ENCODE data around the gene GRIN2A. TPM values are rescaled to one million over a fixed set of nuclear protein-coding genes. Genes with fewer than 3 reads are reported as not detected.

The GRIN2A gene
- polyA plus RNA-seq, 1 donor from 2014 or later: 0.11 TPM

DNA sequence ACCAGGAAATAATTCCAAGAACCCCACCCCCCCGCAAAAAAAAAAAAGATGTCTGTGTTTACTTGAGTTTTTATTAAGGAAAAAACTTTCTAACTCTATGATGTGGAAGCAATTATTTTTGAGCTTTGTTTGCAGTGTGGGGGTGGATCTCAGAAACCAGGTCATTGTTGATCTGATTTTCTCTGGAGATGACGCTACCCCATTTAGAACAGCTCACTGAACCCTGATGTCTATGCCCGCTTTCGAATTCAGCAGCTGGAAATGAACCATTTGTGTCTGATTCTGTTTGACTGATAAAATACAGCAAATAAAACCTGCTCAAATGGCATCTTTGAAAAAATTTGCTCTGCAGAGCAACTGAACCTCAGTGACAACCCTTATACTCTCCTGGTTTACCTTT, 368.6 kb downstream of the GRIN2A start:
- H2AFZ ChIP-seq (ENCODE audit: low read depth, low read length): no peak overlapping the region
- no peak overlapping the region for H3K9ac ChIP-seq (ENCODE audit: low read length)
- no peaks in the 10 kb centered on the region for H3K9me2 ChIP-seq (ENCODE audit: insufficient read depth, low read length)
- H3K27me3 ChIP-seq (ENCODE audit: insufficient read depth, low read depth, low read length): no peaks in the 10 kb centered on the region
- TF ChIP-seq RAD21 (conservative IDR thresholded peaks at IDR 0.05) (no peak), MXI1 (conservative IDR thresholded peaks at IDR 0.05; ENCODE audit: poor library complexity, severe bottlenecking) (no peak), TAF1 (IDR thresholded peaks at IDR 0.05; ENCODE audit: low read depth) (no peak), EZH2 (IDR thresholded peaks at IDR 0.05; ENCODE audit: borderline replicate concordance, insufficient read depth, low read length, poor library complexity, severe bottlenecking) (no peak), EP300 (conservative IDR thresholded peaks at IDR 0.05; ENCODE audit: poor library complexity, severe bottlenecking) (no peak), POLR2AphosphoS5 (IDR thresholded peaks at IDR 0.05) (no peak), SMC3 (conservative IDR thresholded peaks at IDR 0.05; ENCODE audit: poor library complexity) (no peak)
- TF ChIP-seq, protein P1, sequence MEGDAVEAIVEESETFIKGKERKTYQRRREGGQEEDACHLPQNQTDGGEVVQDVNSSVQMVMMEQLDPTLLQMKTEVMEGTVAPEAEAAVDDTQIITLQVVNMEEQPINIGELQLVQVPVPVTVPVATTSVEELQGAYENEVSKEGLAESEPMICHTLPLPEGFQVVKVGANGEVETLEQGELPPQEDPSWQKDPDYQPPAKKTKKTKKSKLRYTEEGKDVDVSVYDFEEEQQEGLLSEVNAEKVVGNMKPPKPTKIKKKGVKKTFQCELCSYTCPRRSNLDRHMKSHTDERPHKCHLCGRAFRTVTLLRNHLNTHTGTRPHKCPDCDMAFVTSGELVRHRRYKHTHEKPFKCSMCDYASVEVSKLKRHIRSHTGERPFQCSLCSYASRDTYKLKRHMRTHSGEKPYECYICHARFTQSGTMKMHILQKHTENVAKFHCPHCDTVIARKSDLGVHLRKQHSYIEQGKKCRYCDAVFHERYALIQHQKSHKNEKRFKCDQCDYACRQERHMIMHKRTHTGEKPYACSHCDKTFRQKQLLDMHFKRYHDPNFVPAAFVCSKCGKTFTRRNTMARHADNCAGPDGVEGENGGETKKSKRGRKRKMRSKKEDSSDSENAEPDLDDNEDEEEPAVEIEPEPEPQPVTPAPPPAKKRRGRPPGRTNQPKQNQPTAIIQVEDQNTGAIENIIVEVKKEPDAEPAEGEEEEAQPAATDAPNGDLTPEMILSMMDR (IDR thresholded peaks at IDR 0.05; ENCODE audit: poor library complexity, severe bottlenecking): no peak
- TF ChIP-seq, protein P2, sequence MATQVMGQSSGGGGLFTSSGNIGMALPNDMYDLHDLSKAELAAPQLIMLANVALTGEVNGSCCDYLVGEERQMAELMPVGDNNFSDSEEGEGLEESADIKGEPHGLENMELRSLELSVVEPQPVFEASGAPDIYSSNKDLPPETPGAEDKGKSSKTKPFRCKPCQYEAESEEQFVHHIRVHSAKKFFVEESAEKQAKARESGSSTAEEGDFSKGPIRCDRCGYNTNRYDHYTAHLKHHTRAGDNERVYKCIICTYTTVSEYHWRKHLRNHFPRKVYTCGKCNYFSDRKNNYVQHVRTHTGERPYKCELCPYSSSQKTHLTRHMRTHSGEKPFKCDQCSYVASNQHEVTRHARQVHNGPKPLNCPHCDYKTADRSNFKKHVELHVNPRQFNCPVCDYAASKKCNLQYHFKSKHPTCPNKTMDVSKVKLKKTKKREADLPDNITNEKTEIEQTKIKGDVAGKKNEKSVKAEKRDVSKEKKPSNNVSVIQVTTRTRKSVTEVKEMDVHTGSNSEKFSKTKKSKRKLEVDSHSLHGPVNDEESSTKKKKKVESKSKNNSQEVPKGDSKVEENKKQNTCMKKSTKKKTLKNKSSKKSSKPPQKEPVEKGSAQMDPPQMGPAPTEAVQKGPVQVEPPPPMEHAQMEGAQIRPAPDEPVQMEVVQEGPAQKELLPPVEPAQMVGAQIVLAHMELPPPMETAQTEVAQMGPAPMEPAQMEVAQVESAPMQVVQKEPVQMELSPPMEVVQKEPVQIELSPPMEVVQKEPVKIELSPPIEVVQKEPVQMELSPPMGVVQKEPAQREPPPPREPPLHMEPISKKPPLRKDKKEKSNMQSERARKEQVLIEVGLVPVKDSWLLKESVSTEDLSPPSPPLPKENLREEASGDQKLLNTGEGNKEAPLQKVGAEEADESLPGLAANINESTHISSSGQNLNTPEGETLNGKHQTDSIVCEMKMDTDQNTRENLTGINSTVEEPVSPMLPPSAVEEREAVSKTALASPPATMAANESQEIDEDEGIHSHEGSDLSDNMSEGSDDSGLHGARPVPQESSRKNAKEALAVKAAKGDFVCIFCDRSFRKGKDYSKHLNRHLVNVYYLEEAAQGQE (IDR thresholded peaks at IDR 0.05; ENCODE audit: borderline replicate concordance): no peak
- no peak overlapping the region for H3K27ac ChIP-seq (ENCODE audit: low read length)
- H3K4me2 ChIP-seq (ENCODE audit: low read length): no peak overlapping the region
- H3K79me2 ChIP-seq (replicated peaks; ENCODE audit: insufficient read depth, low read length): no peaks in the 10 kb centered on the region
- H3K4me3 ChIP-seq (ENCODE audit: low read length): no peak overlapping the region
- H4K20me1 ChIP-seq (ENCODE audit: insufficient read depth): no peaks in the 10 kb centered on the region
- no peaks in the 10 kb centered on the region for H3K9me3 ChIP-seq (ENCODE audit: low read length)
- H3F3A ChIP-seq (ENCODE audit: insufficient read depth, low read length, poor library complexity, severe bottlenecking): no peaks in the 10 kb centered on the region
- H3K36me3 ChIP-seq (ENCODE audit: insufficient read depth, low read length): no peaks in the 10 kb centered on the region

- no peaks in the 10 kb centered on the region for H4K20me1 ChIP-seq (ENCODE audit: insufficient read depth)
- no peaks in the 10 kb centered on the region for H3K9me2 ChIP-seq (ENCODE audit: insufficient read depth, low read length)
- no peaks in the 10 kb centered on the region for H3K79me2 ChIP-seq (replicated peaks; ENCODE audit: insufficient read depth, low read length)
- no peak overlapping the region for H3K9ac ChIP-seq (ENCODE audit: low read length)
- H3K4me3 ChIP-seq (ENCODE audit: low read length): no peak overlapping the region
- no peak overlapping the region for H3K4me2 ChIP-seq (ENCODE audit: low read length)
- H2AFZ ChIP-seq (ENCODE audit: low read depth, low read length): no peak overlapping the region
- H3F3A ChIP-seq (ENCODE audit: insufficient read depth, low read length, poor library complexity, severe bottlenecking): no peaks in the 10 kb centered on the region
- H3K9me3 ChIP-seq (ENCODE audit: low read length): no peaks in the 10 kb centered on the region
- TF ChIP-seq TAF1 (IDR thresholded peaks at IDR 0.05; ENCODE audit: low read depth): no peak
- no peak for TF ChIP-seq EZH2 (IDR thresholded peaks at IDR 0.05; ENCODE audit: borderline replicate concordance, insufficient read depth, low read length, poor library complexity, severe bottlenecking)
- TF ChIP-seq, protein P2 (IDR thresholded peaks at IDR 0.05; ENCODE audit: borderline replicate concordance): no peak
- TF ChIP-seq, protein P1 (IDR thresholded peaks at IDR 0.05; ENCODE audit: poor library complexity, severe bottlenecking): no peak
- no peak for TF ChIP-seq POLR2AphosphoS5 (IDR thresholded peaks at IDR 0.05)
- TF ChIP-seq RAD21 (conservative IDR thresholded peaks at IDR 0.05): no peak
- TF ChIP-seq EP300 (conservative IDR thresholded peaks at IDR 0.05; ENCODE audit: poor library complexity, severe bottlenecking): no peak
- no peak for TF ChIP-seq SMC3 (conservative IDR thresholded peaks at IDR 0.05; ENCODE audit: poor library complexity)
- no peaks in the 10 kb centered on the region for H3K36me3 ChIP-seq (ENCODE audit: insufficient read depth, low read length)
- no peak overlapping the region for H3K27ac ChIP-seq (ENCODE audit: low read length)
- no peaks in the 10 kb centered on the region for H3K27me3 ChIP-seq (ENCODE audit: insufficient read depth, low read depth, low read length)
Measured at GRCh38 chr16:9808210-9808609, 374.0 kb downstream of the GRIN2A start.
